ENCODE data around the gene DEFB121.
"Not testable (repeated sequence)": the region's sequence is repeated elsewhere in the genome, so short reads cannot be mapped to it uniquely, and the experiment has no call there.

Gene DEFB121

DNA sequence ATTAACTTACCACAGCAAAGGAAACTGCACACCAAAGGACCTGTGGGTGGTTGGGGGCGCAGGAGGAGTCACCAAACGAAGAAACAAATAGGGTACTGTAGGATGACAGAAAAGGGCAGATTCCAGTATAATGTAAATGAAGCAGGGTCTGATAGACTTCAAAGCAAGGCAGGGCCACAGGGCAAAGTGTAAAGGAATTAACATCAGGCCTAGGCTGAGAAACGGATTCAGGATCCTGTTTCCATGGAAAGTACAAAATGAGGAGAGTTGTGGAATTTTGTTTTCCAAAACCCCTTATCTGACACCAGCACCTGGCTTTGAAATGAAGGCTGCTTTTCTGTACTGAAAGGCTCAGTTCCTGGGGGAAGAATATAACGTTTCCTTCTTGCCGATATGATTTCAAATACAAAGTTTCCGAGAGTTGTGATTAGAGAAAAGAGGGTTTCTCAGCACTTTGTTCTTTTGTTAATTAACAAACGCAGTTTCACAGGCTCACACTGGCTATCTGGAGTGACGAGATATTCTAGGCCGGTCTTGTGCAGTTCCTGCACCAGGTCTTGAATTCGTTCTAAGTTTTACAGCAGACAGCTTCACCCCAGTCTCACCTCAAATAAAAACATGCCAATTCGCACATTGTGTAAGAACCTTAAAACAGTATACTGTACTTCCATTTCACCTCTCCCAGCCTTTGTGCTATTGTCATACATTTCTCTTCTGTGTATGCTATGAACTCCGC, 40.2 kb upstream of the DEFB121 start:
- Histone ChIP-seq H3K4ac (ENCODE audit: low read length) (no peak overlapping the region), H3K4me2 (ENCODE audit: insufficient read depth, low read length, poor library complexity, severe bottlenecking) (no peak overlapping the region), H4K91ac (ENCODE audit: low read depth, low read length, poor library complexity) (no peak overlapping the region), H2AK5ac (ENCODE audit: low read depth, low read length) (no peak overlapping the region), H3K18ac (ENCODE audit: low read length) (no peak overlapping the region), H2BK12ac (ENCODE audit: low read length) (no peak overlapping the region), H3K14ac (ENCODE audit: low read length) (no peak overlapping the region), H3K9me3 (replicated peaks in 1 of 2; ENCODE audit: control insufficient read depth in 2 of 2, insufficient read depth in 1 of 2, low read depth in 1 of 2, low read length in 2 of 2) (peaks cover 9 to 18% of the 10 kb centered on the region in 2 donors), H3K9ac (ENCODE audit: low read depth, low read length, poor library complexity) (no peak overlapping the region), H3K79me1 (ENCODE audit: low read depth, low read length) (no peaks in the 10 kb centered on the region), H2BK5ac (ENCODE audit: low read length) (no peak overlapping the region), H3K4me3 (ENCODE audit: low read length in 2 of 2) (no peak overlapping the region), H2BK15ac (ENCODE audit: low read length) (no peak overlapping the region), H3K27me3 (ENCODE audit: control insufficient read depth in 3 of 3, insufficient read depth in 3 of 3, low read depth in 1 of 3, low read length in 3 of 3) (peaks cover 0 to 5% (median 0%) of the 10 kb centered on the region in 3 experiments), H4K8ac (ENCODE audit: low read depth, low read length) (no peak overlapping the region), H3K23ac (ENCODE audit: low read depth, low read length, poor library complexity) (no peak overlapping the region), H2AFZ (ENCODE audit: low read length) (no peak overlapping the region), H2BK120ac (ENCODE audit: low read depth, low read length) (no peak overlapping the region), H3K36me3 (replicated peaks in 1 of 2; ENCODE audit: control insufficient read depth in 2 of 2, insufficient read depth in 2 of 2, low read length in 2 of 2) (no peaks in the 10 kb centered on the region), H3K27ac (replicated peaks; ENCODE audit: low read length) (no peak overlapping the region), H3K4me1 (ENCODE audit: control insufficient read depth in 2 of 2, insufficient read depth in 1 of 2, low read depth in 1 of 2, low read length in 2 of 2) (peaks cover 0 to 3% of the 10 kb centered on the region in 2 donors)
- WGBS, 2 donors (ENCODE audit: extremely low coverage in 2 of 2, insufficient read length in 2 of 2, insufficient replicate concordance in 1 of 2): no CpG with 5 or more reads among the region's 12 CpGs
- no peak for DNase-seq (ENCODE audit: low spot score)

DNA sequence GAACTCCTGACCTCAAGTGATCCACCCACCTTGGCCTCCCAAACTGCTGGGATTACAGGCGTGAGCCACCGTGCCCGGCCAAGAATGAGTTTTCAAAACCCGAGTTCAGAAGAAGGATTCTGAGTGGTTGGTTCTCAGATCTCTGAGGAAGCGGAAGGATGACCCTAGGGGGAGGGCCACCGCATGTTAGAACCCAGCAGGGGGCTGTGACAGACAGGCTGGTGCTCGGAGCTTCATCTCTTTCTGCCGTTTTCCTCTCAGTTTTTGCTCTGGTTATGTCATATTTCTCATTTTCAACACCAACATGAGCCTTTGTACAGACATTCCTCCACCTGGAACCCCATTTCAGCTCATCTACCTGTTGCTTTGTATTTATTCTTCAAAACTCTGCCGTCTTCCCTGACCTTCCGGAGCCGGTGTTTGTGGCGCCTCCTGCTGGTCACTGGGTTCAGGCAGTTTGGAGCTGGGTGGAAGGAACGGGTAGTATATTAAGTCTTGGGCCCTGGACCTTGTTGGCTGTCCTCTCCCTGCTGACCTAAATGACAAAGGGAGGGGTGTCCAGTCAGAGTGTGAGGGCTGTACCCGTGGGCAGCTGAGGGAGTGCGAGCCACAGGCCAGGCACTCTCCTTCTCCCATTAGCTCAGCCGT, 34.1 kb upstream of the DEFB121 start, which contains the start of gene DEFB123:
Gene DEFB123 (plus strand): TSS at position 621 of the 648 bp plus-strand sequence. CDS start 67 bp downstream, outside the sequence.
- Histone ChIP-seq H3K23ac (ENCODE audit: low read depth, low read length, poor library complexity) (no peak within 1 kb of the TSS), H3K4me3 (ENCODE audit: low read length in 2 of 2) (peak within 1 kb of the TSS in 1 of 2 donors; percentile 23), H3K27ac (replicated peaks; ENCODE audit: low read length) (no peak within 1 kb of the TSS), H3K4me2 (ENCODE audit: insufficient read depth, low read length, poor library complexity, severe bottlenecking) (no peak within 1 kb of the TSS), H2BK5ac (ENCODE audit: low read length) (no peak within 1 kb of the TSS), H3K79me1 (ENCODE audit: low read depth, low read length) (no peaks in the 10 kb centered on the region), H2BK15ac (ENCODE audit: low read length) (no peak within 1 kb of the TSS), H3K36me3 (replicated peaks in 1 of 2; ENCODE audit: control insufficient read depth in 2 of 2, insufficient read depth in 2 of 2, low read length in 2 of 2) (no peaks in the 10 kb centered on the region), H2AFZ (ENCODE audit: low read length) (no peak within 1 kb of the TSS), H3K18ac (ENCODE audit: low read length) (no peak within 1 kb of the TSS), H3K9ac (ENCODE audit: low read depth, low read length, poor library complexity) (no peak within 1 kb of the TSS), H2AK5ac (ENCODE audit: low read depth, low read length) (no peak within 1 kb of the TSS), H4K91ac (ENCODE audit: low read depth, low read length, poor library complexity) (no peak within 1 kb of the TSS), H2BK12ac (ENCODE audit: low read length) (no peak within 1 kb of the TSS), H3K9me3 (replicated peaks in 1 of 2; ENCODE audit: control insufficient read depth in 2 of 2, insufficient read depth in 1 of 2, low read depth in 1 of 2, low read length in 2 of 2) (peaks cover 0 to 34% of the 10 kb centered on the region in 2 donors), H3K27me3 (ENCODE audit: control insufficient read depth in 3 of 3, insufficient read depth in 3 of 3, low read depth in 1 of 3, low read length in 3 of 3) (peaks cover 0 to 12% (median 0%) of the 10 kb centered on the region in 3 experiments), H3K4ac (ENCODE audit: low read length) (no peak within 1 kb of the TSS), H4K8ac (ENCODE audit: low read depth, low read length) (no peak within 1 kb of the TSS), H3K14ac (ENCODE audit: low read length) (no peak within 1 kb of the TSS), H3K4me1 (ENCODE audit: control insufficient read depth in 2 of 2, insufficient read depth in 1 of 2, low read depth in 1 of 2, low read length in 2 of 2) (no peaks in the 10 kb centered on the region), H2BK120ac (ENCODE audit: low read depth, low read length) (no peak within 1 kb of the TSS)
- DNase-seq (ENCODE audit: low spot score): no peak
- WGBS, 2 donors (ENCODE audit: extremely low coverage in 2 of 2, insufficient read length in 2 of 2, insufficient replicate concordance in 1 of 2): no CpG with 5 or more reads among the region's 16 CpGs

DNA sequence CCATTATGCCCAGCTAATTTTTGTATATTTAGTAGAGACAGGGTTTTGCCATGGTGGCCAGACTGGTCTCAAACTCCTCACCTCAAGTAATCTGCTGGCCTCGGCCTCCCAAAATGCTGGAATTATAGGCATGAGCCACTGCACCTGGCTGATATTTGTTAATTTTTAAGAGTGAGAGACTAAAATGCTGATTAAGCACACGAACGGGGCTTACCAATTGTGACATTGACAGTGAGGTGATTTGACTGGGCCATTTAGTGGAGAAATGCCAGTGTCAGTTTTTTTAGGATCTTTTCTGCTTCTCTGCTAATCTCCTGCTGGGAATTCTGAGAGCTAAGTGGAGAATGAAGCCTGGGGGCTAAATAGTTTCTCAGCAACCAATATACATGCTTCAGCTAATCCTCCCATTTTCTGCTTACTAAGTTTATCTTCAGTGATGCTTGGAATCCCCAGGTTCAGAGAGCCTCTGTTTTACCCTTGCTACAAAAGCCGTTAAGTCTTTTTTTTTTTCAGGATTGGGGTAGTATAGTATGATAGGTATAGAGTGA, 24.6 kb upstream of the DEFB121 start:
- no CpG with 5 or more reads among the region's 4 CpGs for WGBS, 2 donors (ENCODE audit: extremely low coverage in 2 of 2, insufficient read length in 2 of 2, insufficient replicate concordance in 1 of 2)
- H3K4me2 ChIP-seq (ENCODE audit: insufficient read depth, low read length, poor library complexity, severe bottlenecking): no peak overlapping the region
- H2AFZ ChIP-seq (ENCODE audit: low read length): no peak overlapping the region
- no peaks in the 10 kb centered on the region for H3K27me3 ChIP-seq (ENCODE audit: control insufficient read depth in 3 of 3, insufficient read depth in 3 of 3, low read depth in 1 of 3, low read length in 3 of 3)
- no peak overlapping the region for H3K23ac ChIP-seq (ENCODE audit: low read depth, low read length, poor library complexity)
- no peak overlapping the region for H2BK120ac ChIP-seq (ENCODE audit: low read depth, low read length)
- H4K8ac ChIP-seq (ENCODE audit: low read depth, low read length): no peak overlapping the region
- no peak overlapping the region for H2BK15ac ChIP-seq (ENCODE audit: low read length)
- H3K4ac ChIP-seq (ENCODE audit: low read length): no peak overlapping the region
- H2AK5ac ChIP-seq (ENCODE audit: low read depth, low read length): no peak overlapping the region
- H3K4me1 ChIP-seq (ENCODE audit: control insufficient read depth in 2 of 2, insufficient read depth in 1 of 2, low read depth in 1 of 2, low read length in 2 of 2): no peaks in the 10 kb centered on the region
- no peaks in the 10 kb centered on the region for H3K79me1 ChIP-seq (ENCODE audit: low read depth, low read length)
- no peak overlapping the region for H4K91ac ChIP-seq (ENCODE audit: low read depth, low read length, poor library complexity)
- no peak overlapping the region for H3K18ac ChIP-seq (ENCODE audit: low read length)
- no peak overlapping the region for H3K27ac ChIP-seq (replicated peaks; ENCODE audit: low read length)
- H2BK12ac ChIP-seq (ENCODE audit: low read length): no peak overlapping the region
- peaks cover 0 to 4% of the 10 kb centered on the region in 2 donors for H3K9me3 ChIP-seq (replicated peaks in 1 of 2; ENCODE audit: control insufficient read depth in 2 of 2, insufficient read depth in 1 of 2, low read depth in 1 of 2, low read length in 2 of 2)
- no peaks in the 10 kb centered on the region for H3K36me3 ChIP-seq (replicated peaks in 1 of 2; ENCODE audit: control insufficient read depth in 2 of 2, insufficient read depth in 2 of 2, low read length in 2 of 2)
- no peak overlapping the region for H3K9ac ChIP-seq (ENCODE audit: low read depth, low read length, poor library complexity)
- no peak overlapping the region for H2BK5ac ChIP-seq (ENCODE audit: low read length)
- H3K14ac ChIP-seq (ENCODE audit: low read length): no peak overlapping the region
- H3K4me3 ChIP-seq (ENCODE audit: low read length in 2 of 2): no peak overlapping the region
- no peak for DNase-seq (ENCODE audit: low spot score)

DNA sequence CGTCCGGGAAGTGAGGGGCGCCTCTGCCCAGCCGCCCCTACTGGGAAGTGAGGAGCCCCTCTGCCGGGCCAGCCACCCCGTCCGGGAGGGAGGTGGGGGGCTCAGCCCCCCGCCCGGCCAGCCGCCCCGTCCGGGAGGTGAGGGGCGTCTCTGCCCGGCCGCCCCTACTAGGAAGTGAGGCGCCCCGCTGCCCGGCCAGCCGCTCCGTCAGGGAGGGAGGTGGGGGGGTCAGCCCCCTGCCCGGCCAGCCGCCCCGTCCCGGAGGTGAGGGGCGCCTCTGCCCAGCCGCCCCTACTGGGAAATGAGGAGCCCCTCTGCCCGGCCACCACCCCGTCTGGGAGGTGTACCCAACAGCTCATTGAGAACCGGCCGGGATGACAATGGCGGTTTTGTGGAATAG, 21.6 kb upstream of the DEFB121 start:
- WGBS, 2 donors (ENCODE audit: extremely low coverage in 2 of 2, insufficient read length in 2 of 2, insufficient replicate concordance in 1 of 2): no CpG with 5 or more reads among the region's 31 CpGs
- not testable (repeated sequence) for H4K8ac ChIP-seq (ENCODE audit: low read depth, low read length); H3K4me3 ChIP-seq (ENCODE audit: low read length in 2 of 2); H3K4me1 ChIP-seq (ENCODE audit: control insufficient read depth in 2 of 2, insufficient read depth in 1 of 2, low read depth in 1 of 2, low read length in 2 of 2); H3K9ac ChIP-seq (ENCODE audit: low read depth, low read length, poor library complexity); DNase-seq (ENCODE audit: low spot score); H2BK15ac ChIP-seq (ENCODE audit: low read length); H3K4ac ChIP-seq (ENCODE audit: low read length); H2BK5ac ChIP-seq (ENCODE audit: low read length); H3K23ac ChIP-seq (ENCODE audit: low read depth, low read length, poor library complexity); H2AFZ ChIP-seq (ENCODE audit: low read length); H3K18ac ChIP-seq (ENCODE audit: low read length); H3K79me1 ChIP-seq (ENCODE audit: low read depth, low read length); H3K36me3 ChIP-seq (replicated peaks in 1 of 2; ENCODE audit: control insufficient read depth in 2 of 2, insufficient read depth in 2 of 2, low read length in 2 of 2); H2AK5ac ChIP-seq (ENCODE audit: low read depth, low read length); H4K91ac ChIP-seq (ENCODE audit: low read depth, low read length, poor library complexity); H2BK12ac ChIP-seq (ENCODE audit: low read length); H2BK120ac ChIP-seq (ENCODE audit: low read depth, low read length); H3K27ac ChIP-seq (replicated peaks; ENCODE audit: low read length); H3K27me3 ChIP-seq (ENCODE audit: control insufficient read depth in 3 of 3, insufficient read depth in 3 of 3, low read depth in 1 of 3, low read length in 3 of 3); H3K4me2 ChIP-seq (ENCODE audit: insufficient read depth, low read length, poor library complexity, severe bottlenecking); H3K14ac ChIP-seq (ENCODE audit: low read length)
- peaks cover 0 to 13% of the 10 kb centered on the region in 2 donors for H3K9me3 ChIP-seq (replicated peaks in 1 of 2; ENCODE audit: control insufficient read depth in 2 of 2, insufficient read depth in 1 of 2, low read depth in 1 of 2, low read length in 2 of 2)
